Suprapubic skin (tissue), 3 donors: ENCODE data around the gene COG5.

Experiments used
- CTCF ChIP-seq, 2 donors: fragments of 200-600 bp in 1 of 2; fragments of 450-650 bp in 1 of 2; sonication (generic) in 1 of 2; IDR thresholded peaks; one replicate each; pipeline ENCODE4 v1.5.1; 2016 to 2019; ENCODE audit warnings: antibody characterized with exemption in 2 of 2, mild to moderate bottlenecking in 1 of 2, moderate library complexity in 1 of 2
- POLR2A ChIP-seq, 2 donors: fragments of 450-650 bp; IDR thresholded peaks; one replicate each; pipeline ENCODE4 v1.6.1; 2017; ENCODE audit warnings: antibody characterized with exemption in 2 of 2, mild to moderate bottlenecking in 2 of 2, moderate library complexity in 2 of 2

- no peak for TF ChIP-seq CTCF (IDR thresholded peaks at IDR 0.05)
- no peak for TF ChIP-seq POLR2A (IDR thresholded peaks at IDR 0.05)
Observed at GRCh38 chr7:107544848-107545591, 18.7 kb downstream of the COG5 start.
